GM23338 (cell line): ENCODE data around the gene VPS36. TPM values are rescaled to one million over a fixed set of nuclear protein-coding genes. Genes with fewer than 3 reads are reported as not detected.
"Not testable (repeated sequence)": the region's sequence is repeated elsewhere in the genome, so short reads cannot be mapped to it uniquely, and the experiment has no call there.

Experiments used
- ATAC-seq: fragments of 200-7000 bp; cut with Tn5 transposase; 3 replicates; pipeline ENCODE4 v1.9.1; 2020
- DNase-seq: peaks from one replicate; pipeline ENCODE4 v3.0.0-alpha.2; 2015; ENCODE audit warnings: low spot score
- H2AFZ ChIP-seq: fragments of 200-600 bp; sonication (generic); 2 replicates; pipeline ENCODE4 v1.8.0; 2016; ENCODE audit warnings: antibody characterized with exemption, mild to moderate bottlenecking, moderate library complexity
- H3F3A ChIP-seq: fragments of 200-600 bp; sonication (generic); replicated peaks from 2 replicates; pipeline ENCODE4 v1.8.0; 2017; ENCODE audit warnings: antibody characterized with exemption, mixed run types, low read depth
- H3K27ac ChIP-seq: fragments of 200-600 bp; sonication (generic); 2 replicates; pipeline ENCODE4 v1.6.1; 2016; ENCODE audit warnings: low read depth
- H3K27me3 ChIP-seq: fragments of 200-600 bp; sonication (generic); 2 replicates; pipeline ENCODE4 v1.8.0; 2016; ENCODE audit warnings: mild to moderate bottlenecking, mixed run types, moderate library complexity; ENCODE audit not compliant: insufficient read depth
- H3K36me3 ChIP-seq: fragments of 200-600 bp; sonication (generic); 2 replicates; pipeline ENCODE4 v1.8.0; 2016; ENCODE audit warnings: mild to moderate bottlenecking; ENCODE audit not compliant: insufficient read depth
- H3K4me1 ChIP-seq: fragments of 200-600 bp; sonication (generic); 2 replicates; pipeline ENCODE4 v1.8.0; 2016; ENCODE audit warnings: mild to moderate bottlenecking, moderate library complexity; ENCODE audit not compliant: insufficient read depth
- H3K4me2 ChIP-seq: fragments of 200-600 bp; sonication (generic); 2 replicates; pipeline ENCODE4 v1.7.1; 2017; ENCODE audit warnings: mixed run types
- H3K4me3 ChIP-seq: fragments of 200-600 bp; sonication (generic); 2 replicates; pipeline ENCODE4 v1.6.1; 2016; ENCODE audit warnings: mixed run types
- H3K79me2 ChIP-seq: fragments of 200-600 bp; sonication (generic); replicated peaks from 2 replicates; pipeline ENCODE4 v1.8.0; 2017; ENCODE audit warnings: mild to moderate bottlenecking; ENCODE audit not compliant: insufficient read depth
- H3K9me2 ChIP-seq: fragments of 200-600 bp; sonication (generic); 2 replicates; pipeline ENCODE4 v1.8.0; 2017; ENCODE audit not compliant: insufficient read depth
- H4K20me1 ChIP-seq: fragments of 200-600 bp; sonication (generic); replicated peaks from 2 replicates; pipeline ENCODE4 v1.8.0; 2017; ENCODE audit warnings: mild to moderate bottlenecking; ENCODE audit not compliant: insufficient read depth
- H3K27ac Mint-ChIP-seq: 2 replicates; pipeline ENCODE4 v1.8.0; 2020; ENCODE audit warnings: inconsistent platforms, mild to moderate bottlenecking, moderate library complexity, mixed read lengths
- H3K27me3 Mint-ChIP-seq: 3 replicates; pipeline ENCODE4 v1.8.0; 2022; ENCODE audit warnings: low read depth, mild to moderate bottlenecking, moderate library complexity, mixed read lengths, inconsistent platforms; ENCODE audit not compliant: insufficient read depth, poor library complexity
- H3K36me3 Mint-ChIP-seq: 3 replicates; pipeline ENCODE4 v1.8.0; 2021; ENCODE audit warnings: low read depth, mild to moderate bottlenecking, inconsistent platforms, moderate library complexity, mixed read lengths
- H3K4me1 Mint-ChIP-seq: 3 replicates; pipeline ENCODE4 v1.8.0; 2020; ENCODE audit warnings: mild to moderate bottlenecking, inconsistent platforms, mixed read lengths
- H3K4me3 Mint-ChIP-seq: 3 replicates; pipeline ENCODE4 v1.8.0; 2021; ENCODE audit warnings: moderate library complexity, mild to moderate bottlenecking, inconsistent platforms, mixed read lengths
- H3K9me3 Mint-ChIP-seq: 3 replicates; pipeline ENCODE4 v1.8.0; 2020; ENCODE audit warnings: moderate library complexity, mild to moderate bottlenecking, inconsistent platforms, mixed read lengths
- NANOG ChIP-seq: IDR thresholded peaks from 2 replicates; pipeline ENCODE4 v1.6.1; 2016; ENCODE audit warnings: antibody characterized with exemption, borderline replicate concordance
- polyA plus RNA-seq: library from polyadenylated mRNA; unstranded; fragments of >200 nt; fragmentation: Nextera tagmentation; extraction: Ambion mirVana; gene quantifications from 2 replicates; pipeline ENCODE4 v1.2.1, GENCODE V29; 2016
- total RNA-seq: library from RNA; depleted of rRNA; stranded (reverse); fragments of >200 nt; shearing (Covaris generic); gene quantifications from 2 replicates; pipeline ENCODE4 v1.2.3, GENCODE V29; 2014
- TF ChIP-seq, protein P1 (sequence below): IDR thresholded peaks from one replicate; pipeline ENCODE4 v1.6.1; 2018; ENCODE audit warnings: antibody characterized with exemption; ENCODE audit not compliant: unreplicated experiment

The VPS36 gene
- total and polyA plus RNA-seq, 2 experiments from 2014 or later = 28.9 to 36.2 TPM

DNA sequence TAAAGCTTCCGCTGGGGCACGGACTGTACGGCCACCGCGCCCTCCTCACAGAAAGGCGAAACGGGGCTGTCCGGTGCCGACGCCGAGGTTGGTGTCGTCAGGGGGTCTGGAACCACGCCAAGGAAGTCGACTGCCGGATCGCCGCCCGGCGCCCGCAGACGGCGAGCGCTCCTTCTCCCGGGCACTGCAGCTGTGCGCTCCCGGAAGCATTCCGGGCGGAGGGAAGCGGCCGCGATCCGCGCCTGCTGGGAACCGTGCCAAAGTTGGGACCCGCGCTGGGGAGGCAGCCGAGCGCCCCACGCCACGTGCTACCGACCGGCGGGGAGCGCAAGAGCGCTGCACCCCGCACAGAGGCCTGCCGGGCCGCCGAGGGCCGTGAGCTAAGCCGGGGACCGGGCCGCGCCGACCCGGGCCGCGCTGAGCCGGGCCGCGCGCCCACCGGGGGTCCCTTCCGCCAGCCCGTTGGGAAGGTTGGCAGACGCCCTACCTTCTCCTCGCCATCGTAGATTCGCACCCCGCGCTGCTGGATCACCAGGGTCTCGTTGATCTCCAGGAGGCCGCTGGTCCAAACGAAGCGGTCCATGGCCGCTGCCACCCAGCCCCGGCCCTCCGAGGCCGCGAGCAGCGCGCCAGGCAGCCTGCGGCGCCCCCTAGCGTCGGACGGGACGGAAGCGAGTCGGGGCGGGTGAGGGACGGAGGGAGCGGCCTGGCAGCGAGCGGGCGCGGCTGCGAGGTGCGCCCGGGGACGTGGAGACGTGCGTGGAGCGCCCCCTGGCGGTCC is at the start of gene VPS36 (continued):
- TF ChIP-seq, protein P1, sequence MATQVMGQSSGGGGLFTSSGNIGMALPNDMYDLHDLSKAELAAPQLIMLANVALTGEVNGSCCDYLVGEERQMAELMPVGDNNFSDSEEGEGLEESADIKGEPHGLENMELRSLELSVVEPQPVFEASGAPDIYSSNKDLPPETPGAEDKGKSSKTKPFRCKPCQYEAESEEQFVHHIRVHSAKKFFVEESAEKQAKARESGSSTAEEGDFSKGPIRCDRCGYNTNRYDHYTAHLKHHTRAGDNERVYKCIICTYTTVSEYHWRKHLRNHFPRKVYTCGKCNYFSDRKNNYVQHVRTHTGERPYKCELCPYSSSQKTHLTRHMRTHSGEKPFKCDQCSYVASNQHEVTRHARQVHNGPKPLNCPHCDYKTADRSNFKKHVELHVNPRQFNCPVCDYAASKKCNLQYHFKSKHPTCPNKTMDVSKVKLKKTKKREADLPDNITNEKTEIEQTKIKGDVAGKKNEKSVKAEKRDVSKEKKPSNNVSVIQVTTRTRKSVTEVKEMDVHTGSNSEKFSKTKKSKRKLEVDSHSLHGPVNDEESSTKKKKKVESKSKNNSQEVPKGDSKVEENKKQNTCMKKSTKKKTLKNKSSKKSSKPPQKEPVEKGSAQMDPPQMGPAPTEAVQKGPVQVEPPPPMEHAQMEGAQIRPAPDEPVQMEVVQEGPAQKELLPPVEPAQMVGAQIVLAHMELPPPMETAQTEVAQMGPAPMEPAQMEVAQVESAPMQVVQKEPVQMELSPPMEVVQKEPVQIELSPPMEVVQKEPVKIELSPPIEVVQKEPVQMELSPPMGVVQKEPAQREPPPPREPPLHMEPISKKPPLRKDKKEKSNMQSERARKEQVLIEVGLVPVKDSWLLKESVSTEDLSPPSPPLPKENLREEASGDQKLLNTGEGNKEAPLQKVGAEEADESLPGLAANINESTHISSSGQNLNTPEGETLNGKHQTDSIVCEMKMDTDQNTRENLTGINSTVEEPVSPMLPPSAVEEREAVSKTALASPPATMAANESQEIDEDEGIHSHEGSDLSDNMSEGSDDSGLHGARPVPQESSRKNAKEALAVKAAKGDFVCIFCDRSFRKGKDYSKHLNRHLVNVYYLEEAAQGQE = no peak
- TF ChIP-seq NANOG = no peak

DNA sequence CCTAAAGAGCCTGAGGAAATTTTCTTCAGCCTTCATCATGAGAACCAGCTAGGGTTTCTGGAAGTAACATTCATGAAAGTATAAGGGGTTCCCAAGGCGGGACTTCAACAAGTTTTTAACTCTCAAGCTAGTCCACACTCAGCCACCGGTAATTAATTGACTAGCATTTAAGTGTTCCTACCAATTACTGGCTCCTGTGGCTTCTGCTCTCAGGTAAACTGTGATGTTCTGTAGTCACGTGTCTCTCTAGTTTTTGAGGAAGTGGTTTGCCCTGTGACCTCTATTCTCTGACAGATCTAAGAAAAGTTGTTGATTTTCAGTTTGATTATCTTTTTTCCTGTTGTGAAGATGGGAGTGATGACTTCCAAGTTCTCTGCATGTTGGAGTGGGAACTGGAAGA is 47.5 kb upstream of the VPS36 start:
- not testable (repeated sequence) for H3K27ac ChIP-seq, ATAC-seq, H3K4me1 Mint-ChIP-seq, DNase-seq, H3K9me2 ChIP-seq, H3K4me1 ChIP-seq, H3F3A ChIP-seq, H3K36me3 ChIP-seq, H4K20me1 ChIP-seq, H3K36me3 Mint-ChIP-seq, H3K27me3 ChIP-seq, H3K79me2 ChIP-seq, H3K27me3 Mint-ChIP-seq, H2AFZ ChIP-seq, H3K4me3 Mint-ChIP-seq, H3K27ac Mint-ChIP-seq, H3K4me3 ChIP-seq, H3K4me2 ChIP-seq
- peaks cover 11% of the 10 kb centered on the region for H3K9me3 Mint-ChIP-seq

DNA sequence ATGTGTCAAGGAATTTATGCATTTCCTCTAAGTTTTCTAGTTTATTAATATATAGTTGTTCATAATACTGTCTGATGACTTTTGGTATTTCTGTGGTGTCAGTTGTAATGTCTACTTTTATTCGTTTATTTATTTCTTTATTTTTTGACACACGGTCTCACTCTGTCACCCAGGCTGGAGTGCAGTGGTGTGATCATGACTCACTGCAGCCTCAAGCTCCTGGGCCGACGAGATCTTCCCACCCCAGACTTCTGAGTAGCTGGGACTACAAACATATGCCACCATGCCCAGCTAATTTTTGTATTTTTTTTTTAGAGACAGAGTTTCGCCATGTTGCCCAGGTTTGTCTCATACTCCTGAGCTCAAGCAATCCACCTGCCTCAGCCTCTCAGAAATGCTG is 43.8 kb upstream of the VPS36 start:
- not testable (repeated sequence) for ATAC-seq, H3K27ac Mint-ChIP-seq, H3K9me3 Mint-ChIP-seq

GRCh38 chr13:52491015-52491414 is 40.6 kb upstream of the VPS36 start:
- not testable (repeated sequence) for H3K4me2 ChIP-seq, H3K4me1 ChIP-seq, H3K9me3 Mint-ChIP-seq, H3K79me2 ChIP-seq, H3K27ac Mint-ChIP-seq, H3K9me2 ChIP-seq, H3K27me3 Mint-ChIP-seq, H4K20me1 ChIP-seq, H2AFZ ChIP-seq, H3K4me1 Mint-ChIP-seq, H3K36me3 Mint-ChIP-seq, H3K36me3 ChIP-seq, H3F3A ChIP-seq, ATAC-seq, H3K4me3 ChIP-seq, H3K27me3 ChIP-seq, DNase-seq, H3K4me3 Mint-ChIP-seq, H3K27ac ChIP-seq

More for the DNA sequence above, 43.8 kb upstream of the VPS36 start:
- H3K4me1 ChIP-seq, H2AFZ ChIP-seq, H4K20me1 ChIP-seq, H3K4me2 ChIP-seq, H3F3A ChIP-seq, H3K4me1 Mint-ChIP-seq, H3K27me3 ChIP-seq, H3K36me3 Mint-ChIP-seq, H3K27ac ChIP-seq, H3K4me3 ChIP-seq, H3K36me3 ChIP-seq, H3K4me3 Mint-ChIP-seq, DNase-seq, H3K27me3 Mint-ChIP-seq, H3K79me2 ChIP-seq, H3K9me2 ChIP-seq: not testable (repeated sequence)

DNA sequence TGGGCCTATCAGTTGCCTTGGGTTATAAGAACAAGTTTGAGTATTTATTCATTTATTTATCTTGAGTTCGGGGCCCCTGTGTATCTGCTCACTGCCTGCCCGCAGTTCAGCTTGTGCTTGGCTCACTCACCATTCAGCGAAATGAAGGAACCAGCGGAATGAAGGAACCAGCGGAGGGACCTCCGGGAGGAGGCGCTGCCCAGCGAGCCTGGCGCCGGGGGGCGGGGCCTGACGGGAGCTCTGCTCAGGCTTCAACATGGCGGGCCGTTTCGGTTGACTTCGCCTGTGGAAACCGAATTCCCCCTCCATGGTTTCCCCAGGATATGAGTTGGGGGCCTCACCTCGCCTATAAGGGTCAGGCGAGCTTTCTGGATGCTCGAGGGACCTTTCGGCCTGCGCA is 38.3 kb upstream of the VPS36 start:
- H3K36me3 Mint-ChIP-seq, H3K27ac ChIP-seq: not testable (repeated sequence)

DNA sequence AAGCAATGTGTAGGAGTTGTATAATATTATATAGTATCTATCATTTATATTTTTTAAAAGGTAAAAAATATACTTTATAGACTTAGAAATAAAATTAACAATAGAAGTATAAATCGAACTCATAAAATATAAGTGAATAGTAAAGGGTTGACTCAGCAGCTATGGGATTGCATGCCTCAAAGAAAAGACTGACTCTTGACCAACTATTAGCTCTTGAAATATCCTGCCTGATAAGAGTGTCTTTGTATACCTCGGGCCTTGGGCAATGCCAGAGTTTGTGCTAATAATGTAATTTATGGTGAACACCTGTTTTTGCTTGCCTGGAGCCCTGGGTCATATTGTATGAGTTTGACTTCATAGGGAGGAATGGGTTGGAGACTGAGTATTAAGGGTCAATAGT is 36.6 kb upstream of the VPS36 start:
- not testable (repeated sequence) for H3K9me3 Mint-ChIP-seq, DNase-seq, ATAC-seq, H3K4me1 Mint-ChIP-seq, H3K27ac ChIP-seq, H3K4me3 ChIP-seq, H3K27me3 Mint-ChIP-seq, H3F3A ChIP-seq, H3K9me2 ChIP-seq, H3K79me2 ChIP-seq, H3K4me1 ChIP-seq, H2AFZ ChIP-seq, H3K27ac Mint-ChIP-seq, H3K4me3 Mint-ChIP-seq, H3K4me2 ChIP-seq, H3K27me3 ChIP-seq, H3K36me3 ChIP-seq, H4K20me1 ChIP-seq, H3K36me3 Mint-ChIP-seq

More for the DNA sequence above, 38.3 kb upstream of the VPS36 start:
- not testable (repeated sequence) for H3K27me3 Mint-ChIP-seq, H3K36me3 ChIP-seq, H4K20me1 ChIP-seq, H3K9me2 ChIP-seq, H3F3A ChIP-seq, H3K4me1 Mint-ChIP-seq, H2AFZ ChIP-seq, H3K4me1 ChIP-seq, H3K79me2 ChIP-seq, H3K4me2 ChIP-seq, H3K4me3 Mint-ChIP-seq, DNase-seq, H3K27ac Mint-ChIP-seq, H3K9me3 Mint-ChIP-seq, ATAC-seq, H3K27me3 ChIP-seq, H3K4me3 ChIP-seq
